ENCODE measurements around the gene SPOUT1.
"Not testable (repeated sequence)": the region's sequence is repeated elsewhere in the genome, so short reads cannot be mapped to it uniquely, and the experiment has no call there.

SPOUT1 gene

GRCh38 chr9:128802482-128802881, 27.1 kb downstream of the SPOUT1 start:
- H3K27me3 ChIP-seq (replicated peaks; ENCODE audit: insufficient read depth, low read length): no peaks in the 10 kb centered on the region
- no peak overlapping the region for H3K4me3 ChIP-seq (ENCODE audit: low read length)
- H3F3A ChIP-seq (ENCODE audit: insufficient read depth, low read length): no peaks in the 10 kb centered on the region
- no peaks in the 10 kb centered on the region for H3K79me2 ChIP-seq (ENCODE audit: low read length)
- no peaks in the 10 kb centered on the region for H3K4me1 ChIP-seq (ENCODE audit: low read length)
- no peak overlapping the region for H2AFZ ChIP-seq (ENCODE audit: low read length)
- no peak for DNase-seq
- H3K36me3 ChIP-seq (replicated peaks; ENCODE audit: insufficient read depth, low read length): no peaks in the 10 kb centered on the region
- no peak overlapping the region for H3K9ac ChIP-seq (ENCODE audit: low read length)
- no peak overlapping the region for H3K4me2 ChIP-seq (ENCODE audit: low read depth, low read length)
- H3K9me2 ChIP-seq (replicated peaks; ENCODE audit: insufficient read depth, low read length): no peaks in the 10 kb centered on the region
- TF ChIP-seq, protein P1, sequence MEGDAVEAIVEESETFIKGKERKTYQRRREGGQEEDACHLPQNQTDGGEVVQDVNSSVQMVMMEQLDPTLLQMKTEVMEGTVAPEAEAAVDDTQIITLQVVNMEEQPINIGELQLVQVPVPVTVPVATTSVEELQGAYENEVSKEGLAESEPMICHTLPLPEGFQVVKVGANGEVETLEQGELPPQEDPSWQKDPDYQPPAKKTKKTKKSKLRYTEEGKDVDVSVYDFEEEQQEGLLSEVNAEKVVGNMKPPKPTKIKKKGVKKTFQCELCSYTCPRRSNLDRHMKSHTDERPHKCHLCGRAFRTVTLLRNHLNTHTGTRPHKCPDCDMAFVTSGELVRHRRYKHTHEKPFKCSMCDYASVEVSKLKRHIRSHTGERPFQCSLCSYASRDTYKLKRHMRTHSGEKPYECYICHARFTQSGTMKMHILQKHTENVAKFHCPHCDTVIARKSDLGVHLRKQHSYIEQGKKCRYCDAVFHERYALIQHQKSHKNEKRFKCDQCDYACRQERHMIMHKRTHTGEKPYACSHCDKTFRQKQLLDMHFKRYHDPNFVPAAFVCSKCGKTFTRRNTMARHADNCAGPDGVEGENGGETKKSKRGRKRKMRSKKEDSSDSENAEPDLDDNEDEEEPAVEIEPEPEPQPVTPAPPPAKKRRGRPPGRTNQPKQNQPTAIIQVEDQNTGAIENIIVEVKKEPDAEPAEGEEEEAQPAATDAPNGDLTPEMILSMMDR (IDR thresholded peaks at IDR 0.05; ENCODE audit: low read length): no peak
- TF ChIP-seq EZH2phosphoT487 (IDR thresholded peaks at IDR 0.05; ENCODE audit: low read length) (no peak), EZH2 (optimal IDR thresholded peaks at IDR 0.05; ENCODE audit: low read depth, low read length) (no peak)
- no peak overlapping the region for H3K27ac ChIP-seq (ENCODE audit: low read length)
- H4K20me1 ChIP-seq (ENCODE audit: insufficient read depth, low read length): no peaks in the 10 kb centered on the region
- H3K9me3 ChIP-seq (replicated peaks; ENCODE audit: insufficient read depth, low read length): no peaks in the 10 kb centered on the region

GRCh38 chr9:128800061-128800460, 29.5 kb downstream of the SPOUT1 start:
- H3K4me1 ChIP-seq (ENCODE audit: low read length): no peaks in the 10 kb centered on the region

GRCh38 chr9:128798896-128799295, 30.7 kb downstream of the SPOUT1 start:
- no peak for TF ChIP-seq EZH2phosphoT487 (IDR thresholded peaks at IDR 0.05; ENCODE audit: low read length)
- TF ChIP-seq, protein P1 (IDR thresholded peaks at IDR 0.05; ENCODE audit: low read length): no peak
- no peak for TF ChIP-seq EZH2 (optimal IDR thresholded peaks at IDR 0.05; ENCODE audit: low read depth, low read length)
- DNase-seq: no peak

More at GRCh38 chr9:128800061-128800460, 29.5 kb downstream of the SPOUT1 start:
- Histone ChIP-seq H3K27ac (ENCODE audit: low read length) (no peak overlapping the region), H3K79me2 (ENCODE audit: low read length) (no peaks in the 10 kb centered on the region), H3K4me2 (ENCODE audit: low read depth, low read length) (no peak overlapping the region), H3K9ac (ENCODE audit: low read length) (no peak overlapping the region), H2AFZ (ENCODE audit: low read length) (no peak overlapping the region), H4K20me1 (ENCODE audit: insufficient read depth, low read length) (no peaks in the 10 kb centered on the region), H3K9me3 (replicated peaks; ENCODE audit: insufficient read depth, low read length) (no peaks in the 10 kb centered on the region), H3K27me3 (replicated peaks; ENCODE audit: insufficient read depth, low read length) (no peaks in the 10 kb centered on the region), H3K4me3 (ENCODE audit: low read length) (no peak overlapping the region), H3K9me2 (replicated peaks; ENCODE audit: insufficient read depth, low read length) (no peaks in the 10 kb centered on the region), H3K36me3 (replicated peaks; ENCODE audit: insufficient read depth, low read length) (no peaks in the 10 kb centered on the region), H3F3A (ENCODE audit: insufficient read depth, low read length) (no peaks in the 10 kb centered on the region)
- no peak for DNase-seq
- TF ChIP-seq EZH2phosphoT487 (IDR thresholded peaks at IDR 0.05; ENCODE audit: low read length): no peak
- no peak for TF ChIP-seq EZH2 (optimal IDR thresholded peaks at IDR 0.05; ENCODE audit: low read depth, low read length)
- TF ChIP-seq, protein P1 (IDR thresholded peaks at IDR 0.05; ENCODE audit: low read length): no peak

GRCh38 chr9:128794961-128795360, 34.6 kb downstream of the SPOUT1 start:
- H4K20me1 ChIP-seq (ENCODE audit: insufficient read depth, low read length); H3K36me3 ChIP-seq (replicated peaks; ENCODE audit: insufficient read depth, low read length); H3F3A ChIP-seq (ENCODE audit: insufficient read depth, low read length); H2AFZ ChIP-seq (ENCODE audit: low read length); H3K27me3 ChIP-seq (replicated peaks; ENCODE audit: insufficient read depth, low read length); H3K4me1 ChIP-seq (ENCODE audit: low read length); H3K4me2 ChIP-seq (ENCODE audit: low read depth, low read length); H3K79me2 ChIP-seq (ENCODE audit: low read length); H3K9me3 ChIP-seq (replicated peaks; ENCODE audit: insufficient read depth, low read length); H3K9me2 ChIP-seq (replicated peaks; ENCODE audit: insufficient read depth, low read length); H3K4me3 ChIP-seq (ENCODE audit: low read length); DNase-seq; H3K27ac ChIP-seq (ENCODE audit: low read length); H3K9ac ChIP-seq (ENCODE audit: low read length): not testable (repeated sequence)

More at GRCh38 chr9:128798896-128799295, 30.7 kb downstream of the SPOUT1 start:
- Histone ChIP-seq H3F3A (ENCODE audit: insufficient read depth, low read length) (no peaks in the 10 kb centered on the region), H2AFZ (ENCODE audit: low read length) (no peak overlapping the region), H3K4me1 (ENCODE audit: low read length) (no peaks in the 10 kb centered on the region), H3K36me3 (replicated peaks; ENCODE audit: insufficient read depth, low read length) (no peaks in the 10 kb centered on the region), H3K4me3 (ENCODE audit: low read length) (no peak overlapping the region), H3K9ac (ENCODE audit: low read length) (no peak overlapping the region), H3K27ac (ENCODE audit: low read length) (no peak overlapping the region), H3K9me3 (replicated peaks; ENCODE audit: insufficient read depth, low read length) (no peaks in the 10 kb centered on the region), H3K79me2 (ENCODE audit: low read length) (no peaks in the 10 kb centered on the region), H4K20me1 (ENCODE audit: insufficient read depth, low read length) (no peaks in the 10 kb centered on the region), H3K4me2 (ENCODE audit: low read depth, low read length) (no peak overlapping the region), H3K27me3 (replicated peaks; ENCODE audit: insufficient read depth, low read length) (no peaks in the 10 kb centered on the region), H3K9me2 (replicated peaks; ENCODE audit: insufficient read depth, low read length) (no peaks in the 10 kb centered on the region)

Measured in MM.1S (cell line).